ENCODE measurements around the gene WDR91.

- TF ChIP-seq CREB1 (IDR thresholded peaks at IDR 0.05; ENCODE audit: low read depth) (no peak), YY1 (IDR thresholded peaks at IDR 0.05; ENCODE audit: low read depth) (no peak), REST (IDR thresholded peaks at IDR 0.05; ENCODE audit: low read depth) (no peak), TAF1 (IDR thresholded peaks at IDR 0.05; ENCODE audit: low read depth) (no peak), EP300 (IDR thresholded peaks at IDR 0.05; ENCODE audit: borderline replicate concordance) (no peak), RAD21 (IDR thresholded peaks at IDR 0.05; ENCODE audit: low read depth) (no peak), ZBTB7A (IDR thresholded peaks at IDR 0.05; ENCODE audit: low read depth) (no peak), EGR1 (IDR thresholded peaks at IDR 0.05) (no peak), NFIC (IDR thresholded peaks at IDR 0.05) (no peak), FOXM1 (IDR thresholded peaks at IDR 0.05; ENCODE audit: borderline replicate concordance, low read depth) (no peak)
- TF ChIP-seq, protein P1, sequence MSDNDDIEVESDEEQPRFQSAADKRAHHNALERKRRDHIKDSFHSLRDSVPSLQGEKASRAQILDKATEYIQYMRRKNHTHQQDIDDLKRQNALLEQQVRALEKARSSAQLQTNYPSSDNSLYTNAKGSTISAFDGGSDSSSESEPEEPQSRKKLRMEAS (IDR thresholded peaks at IDR 0.05), result no peak
- TF ChIP-seq, protein P2, sequence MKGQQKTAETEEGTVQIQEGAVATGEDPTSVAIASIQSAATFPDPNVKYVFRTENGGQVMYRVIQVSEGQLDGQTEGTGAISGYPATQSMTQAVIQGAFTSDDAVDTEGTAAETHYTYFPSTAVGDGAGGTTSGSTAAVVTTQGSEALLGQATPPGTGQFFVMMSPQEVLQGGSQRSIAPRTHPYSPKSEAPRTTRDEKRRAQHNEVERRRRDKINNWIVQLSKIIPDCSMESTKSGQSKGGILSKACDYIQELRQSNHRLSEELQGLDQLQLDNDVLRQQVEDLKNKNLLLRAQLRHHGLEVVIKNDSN (IDR thresholded peaks at IDR 0.05), result no peak
Measured at GRCh38 chr7:135154734-135155133, 56.6 kb downstream of the WDR91 start.
